GM18511 (cell line): ENCODE data around the gene RSAD1.
A peak's percentile ranks its signal among the peaks of the same experiment; 100 is the strongest.
"Not testable (repeated sequence)": the region's sequence is repeated elsewhere in the genome, so short reads cannot be mapped to it uniquely, and the experiment has no call there.

Experiments
- ATAC-seq: cut with Tn5 transposase; IDR thresholded peaks from one replicate; pipeline ENCODE4 v1.9.1; 2021; ENCODE audit warnings: mild to moderate bottlenecking, moderate library complexity; ENCODE audit not compliant: unreplicated experiment

The RSAD1 gene

GRCh38 chr17:50471009-50471905, 7.4 kb upstream of the RSAD1 start:
- ATAC-seq = no peak

- ATAC-seq = no peak
Observed at GRCh38 chr17:50472286-50472685, 6.4 kb upstream of the RSAD1 start.

DNA sequence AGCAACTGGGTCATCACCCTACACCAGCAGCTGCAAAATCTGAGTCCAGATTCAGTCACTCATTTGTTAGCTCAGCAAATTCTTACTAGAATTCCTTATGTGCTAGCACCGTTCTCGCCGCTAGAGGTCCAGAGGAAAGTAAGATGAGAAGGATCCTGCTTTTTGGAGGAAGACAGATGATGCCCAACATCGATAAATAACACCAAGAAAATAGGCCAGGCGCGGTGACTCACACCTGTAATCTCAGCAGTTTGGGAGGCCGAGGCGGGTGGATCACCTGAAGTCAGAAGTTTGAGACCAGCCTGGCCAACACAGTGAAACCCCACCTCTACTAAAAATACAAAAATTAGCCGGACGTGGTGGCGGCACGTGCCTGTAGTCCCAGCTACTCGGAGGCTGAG, 5.9 kb upstream of the RSAD1 start:
- not testable (repeated sequence) for ATAC-seq

- no peak for ATAC-seq
Observed at GRCh38 chr17:50473901-50474300, 4.8 kb upstream of the RSAD1 start.

GRCh38 chr17:50474523-50474922, 4.1 kb upstream of the RSAD1 start:
- ATAC-seq = no peak

GRCh38 chr17:50475362-50475761, 3.3 kb upstream of the RSAD1 start:
- no peak for ATAC-seq

GRCh38 chr17:50475775-50476544, 2.7 kb upstream of the RSAD1 start:
- ATAC-seq = not testable (repeated sequence)

DNA sequence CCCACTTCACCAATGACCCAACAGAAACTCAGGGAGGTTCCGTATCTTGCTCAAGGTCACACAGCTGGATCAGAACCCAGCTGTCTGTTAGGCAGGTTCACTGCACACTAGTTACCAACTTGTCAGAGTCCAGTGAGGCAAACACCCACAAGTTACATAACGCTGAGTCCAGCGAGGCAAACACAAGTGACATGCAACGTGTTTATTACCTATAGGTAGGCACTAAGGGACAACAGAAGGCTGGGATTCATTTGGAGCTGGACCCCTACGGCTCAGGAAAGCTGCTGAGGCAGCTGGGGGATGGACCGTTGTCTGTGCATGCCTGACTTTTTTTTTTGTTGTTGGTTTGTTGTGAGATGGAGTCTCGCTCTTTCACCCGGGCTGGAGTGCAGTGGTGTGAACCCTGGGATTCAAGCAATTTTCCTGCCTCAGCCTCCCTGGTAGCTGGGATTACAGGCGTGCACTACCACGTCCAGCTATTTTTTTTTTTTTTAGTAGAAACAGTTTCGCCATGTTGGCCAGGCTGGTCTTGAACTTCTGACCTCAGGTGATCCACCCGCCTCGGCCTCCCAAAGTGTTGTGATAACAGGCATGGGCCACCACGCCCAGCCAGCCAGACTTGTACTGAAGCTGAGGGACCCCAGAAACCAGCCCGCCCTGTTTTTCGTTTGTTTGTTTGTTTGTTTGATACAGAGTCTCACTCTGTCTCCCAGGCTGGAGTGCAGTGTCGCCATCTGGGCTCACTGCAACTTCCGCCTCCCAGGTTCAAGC, 1.9 kb upstream of the RSAD1 start:
- ATAC-seq = no peak

GRCh38 chr17:50477976-50478375, 684 bp upstream of the RSAD1 start:
- ATAC-seq = no peak

DNA sequence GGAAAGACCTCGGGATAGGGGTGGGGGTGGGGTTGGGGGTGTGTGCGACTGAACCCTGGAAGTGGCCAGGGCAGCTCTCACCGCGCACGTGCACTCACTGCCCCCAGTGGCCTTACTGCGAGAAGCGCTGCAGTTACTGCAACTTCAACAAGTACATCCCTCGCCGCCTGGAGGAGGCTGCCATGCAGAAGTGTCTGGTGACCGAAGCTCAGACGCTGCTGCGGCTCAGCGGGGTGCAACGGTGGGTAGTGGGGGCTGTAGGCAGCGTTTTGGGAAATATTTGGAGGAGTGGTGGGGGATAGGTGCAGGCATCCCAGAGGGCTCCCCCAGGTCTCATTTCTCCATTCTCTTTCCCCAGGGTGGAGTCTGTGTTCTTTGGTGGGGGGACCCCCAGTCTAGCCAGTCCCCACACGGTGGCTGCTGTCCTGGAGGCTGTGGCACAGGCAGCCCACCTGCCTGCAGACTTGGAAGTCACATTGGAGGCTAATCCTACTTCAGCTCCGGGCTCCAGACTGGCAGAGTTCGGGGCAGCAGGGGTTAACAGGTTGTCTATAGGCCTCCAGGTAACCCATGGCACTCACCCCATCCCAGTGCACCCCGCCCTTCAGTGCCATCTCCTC, 972 bp downstream of the RSAD1 start:
- peak; percentile 45 for ATAC-seq

GRCh38 chr17:50480142-50480764, 1.6 kb downstream of the RSAD1 start:
- ATAC-seq = no peak

- no peak for ATAC-seq
Observed at GRCh38 chr17:50480854-50481490, 2.3 kb downstream of the RSAD1 start.

DNA sequence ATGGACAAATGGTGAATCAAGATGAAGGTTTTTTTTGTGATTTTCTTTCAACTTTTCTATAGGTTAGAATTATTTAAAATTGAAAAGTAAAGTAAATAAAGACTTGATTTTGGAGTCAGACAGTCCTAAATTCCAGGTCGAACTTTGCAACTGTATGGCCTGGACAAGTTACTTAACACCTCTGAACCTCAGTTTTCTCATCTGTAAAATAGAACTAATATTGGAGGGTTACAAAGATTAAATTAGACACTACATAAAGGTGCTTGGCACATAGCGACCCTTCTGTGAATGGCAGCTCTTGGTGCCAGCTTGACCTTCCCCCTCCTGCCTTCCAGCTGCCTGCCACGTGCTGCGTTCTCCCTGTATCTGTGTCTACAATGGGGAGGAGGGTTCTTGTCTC, 3.0 kb downstream of the RSAD1 start:
- ATAC-seq = no peak

DNA sequence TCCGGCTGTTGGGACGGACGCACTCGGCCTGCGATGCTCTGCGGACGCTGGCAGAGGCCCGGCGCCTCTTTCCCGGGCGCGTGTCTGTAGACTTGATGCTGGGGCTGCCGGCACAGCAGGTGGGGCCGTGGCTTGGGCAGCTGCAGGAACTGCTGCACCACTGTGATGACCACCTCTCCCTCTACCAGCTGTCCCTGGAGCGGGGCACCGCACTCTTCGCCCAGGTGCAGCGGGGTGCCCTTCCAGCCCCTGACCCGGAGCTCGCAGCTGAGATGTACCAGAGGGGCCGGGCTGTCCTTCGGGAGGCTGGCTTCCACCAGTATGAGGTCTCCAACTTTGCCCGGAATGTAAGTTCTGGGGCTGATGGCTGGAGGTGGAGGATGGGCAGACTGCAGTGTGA, 3.5 kb downstream of the RSAD1 start:
- ATAC-seq = no peak

- no peak for ATAC-seq
Observed at GRCh38 chr17:50482516-50482915, 3.9 kb downstream of the RSAD1 start.

GRCh38 chr17:50483266-50483665, 4.6 kb downstream of the RSAD1 start:
- no peak for ATAC-seq

- ATAC-seq = no peak
Observed at GRCh38 chr17:50484386-50485155, 5.9 kb downstream of the RSAD1 start.

DNA sequence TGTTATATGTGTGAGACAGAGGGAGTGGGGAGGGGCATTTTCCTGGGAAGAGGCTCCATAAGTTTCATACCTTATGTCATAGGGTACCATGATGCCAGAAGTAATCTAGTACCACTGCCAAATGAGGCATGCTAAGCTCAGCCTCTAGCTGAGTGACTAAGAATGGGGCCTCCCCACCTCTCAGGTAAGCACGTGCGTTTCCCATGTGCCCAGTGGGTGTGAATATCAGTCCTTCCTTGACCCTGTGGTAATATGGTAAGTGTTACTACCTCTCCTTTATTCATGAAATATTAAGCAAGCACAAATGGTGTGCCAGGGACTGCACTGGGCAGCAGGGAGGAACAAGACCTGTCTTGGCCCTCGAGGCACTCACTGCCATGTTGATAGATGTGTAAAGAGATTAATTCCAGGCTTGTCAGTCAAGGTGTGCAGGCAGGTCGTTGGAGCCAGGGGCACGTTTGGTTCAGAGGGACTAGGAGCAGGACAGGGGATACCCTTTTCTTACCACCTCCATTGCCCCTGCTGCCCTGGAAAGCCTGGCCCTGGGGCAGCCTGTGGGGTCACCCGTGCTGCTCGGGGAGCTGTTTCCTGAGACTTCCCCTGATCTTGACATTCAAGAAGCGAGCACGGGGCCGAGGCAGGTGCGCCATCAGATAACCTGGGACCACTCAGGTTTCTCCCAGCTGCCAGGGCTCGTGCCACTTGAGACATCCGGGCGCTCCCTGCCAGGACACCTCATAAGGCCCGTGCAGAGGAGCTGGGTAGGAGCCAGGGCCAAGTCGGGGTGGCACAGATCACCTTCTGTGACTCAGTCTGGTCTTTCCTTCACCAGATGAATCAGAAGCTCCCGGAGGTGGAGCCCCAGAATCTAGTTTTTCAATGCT, 8.8 kb downstream of the RSAD1 start:
- ATAC-seq = no peak
